HUES64 (cell line): ENCODE results near the gene NRIP1.

ENCODE experiments used
- H3K27ac ChIP-seq: 2 replicates; pipeline ENCODE4 v1.7.0; 2013; ENCODE audit warnings: low read depth, low read length, inconsistent platforms
- H3K27me3 ChIP-seq: 2 replicates; pipeline ENCODE4 v1.6.1; 2013; ENCODE audit warnings: mild to moderate bottlenecking, low read length; ENCODE audit not compliant: insufficient read depth
- H3K36me3 ChIP-seq: 2 replicates; pipeline ENCODE4 v1.6.1; 2013; ENCODE audit warnings: mild to moderate bottlenecking, low read length; ENCODE audit not compliant: insufficient read depth
- H3K4me1 ChIP-seq: 2 replicates; pipeline ENCODE4 v1.6.1; 2013; ENCODE audit warnings: mild to moderate bottlenecking, low read length, moderate library complexity; ENCODE audit not compliant: insufficient read depth
- H3K4me3 ChIP-seq: 2 replicates; pipeline ENCODE4 v1.5.1; 2013; ENCODE audit warnings: mild to moderate bottlenecking, low read length, moderate library complexity
- H3K9ac ChIP-seq: 2 replicates; pipeline ENCODE4 v1.6.1; 2013; ENCODE audit warnings: mild to moderate bottlenecking, low read depth, low read length
- H3K9me3 ChIP-seq: 2 replicates; pipeline ENCODE4 v1.6.1; 2013; ENCODE audit warnings: low read depth, low read length; ENCODE audit not compliant: insufficient read depth
- WGBS: fragments of 150-250, 120-280 bp; methylation state at CpG from one replicate; pipeline ENCODE4 v1.1.7; 2013; ENCODE audit warnings: missing lambda C conversion rate; 5-methylcytosine and 5-hydroxymethylcytosine counted together

NRIP1 gene

GRCh38 chr21:15004721-15005370 lies 60.0 kb downstream of the NRIP1 start:
- no peak overlapping the region; the same call in 1 of the 2 replicates for H3K27ac ChIP-seq

DNA sequence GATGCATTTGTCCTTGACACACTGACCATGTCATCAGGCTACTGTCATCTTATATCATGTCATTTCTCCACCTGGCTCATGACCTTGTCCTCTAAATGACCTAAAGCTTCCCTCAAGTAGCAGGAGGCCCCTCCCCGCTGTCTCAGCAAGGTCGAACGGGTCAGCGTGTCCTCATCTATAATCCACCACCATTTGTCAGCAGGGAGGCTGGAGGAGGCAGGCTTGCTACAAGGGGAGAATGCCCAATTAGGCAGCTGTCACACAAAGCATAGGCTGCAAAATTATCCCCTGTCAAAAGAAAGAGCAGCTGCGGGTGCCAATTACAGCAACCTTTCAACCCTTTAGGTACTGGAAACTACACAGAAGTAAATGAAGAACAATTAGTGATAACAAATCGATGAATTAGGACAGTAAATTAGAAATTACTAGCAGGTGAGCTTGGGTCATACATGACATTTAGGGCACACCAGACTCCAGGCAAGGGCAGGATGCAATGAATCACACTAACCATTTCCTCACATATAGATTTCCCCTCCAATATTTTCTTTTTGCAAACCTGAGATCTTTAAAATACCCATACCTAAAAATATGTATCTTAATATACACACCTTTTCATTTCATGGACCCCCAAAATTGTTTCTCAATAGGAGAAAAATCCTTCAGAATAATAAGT lies 61.2 kb downstream of the NRIP1 start:
- Histone ChIP-seq H3K9ac (no peak overlapping the region), H3K4me1 (peaks cover 40% of the 10 kb centered on the region), H3K9me3 (no peaks in the 10 kb centered on the region), H3K27ac (no peak overlapping the region), H3K27me3 (peaks cover 65% of the 10 kb centered on the region), H3K36me3 (no peaks in the 10 kb centered on the region), H3K4me3 (no peak overlapping the region)
- 38% methylated on average over 6 of the region's 6 CpGs for WGBS

More at GRCh38 chr21:15004721-15005370, 60.0 kb downstream of the NRIP1 start:
- Histone ChIP-seq H3K36me3 (no peaks in the 10 kb centered on the region), H3K27me3 (peaks cover 66% of the 10 kb centered on the region), H3K9me3 (no peaks in the 10 kb centered on the region), H3K4me1 (peaks cover 40% of the 10 kb centered on the region), H3K9ac (no peak overlapping the region), H3K4me3 (no peak overlapping the region)
- WGBS, result no CpG with 5 or more reads among the region's 2 CpGs

GRCh38 chr21:15001857-15002606 lies 62.8 kb downstream of the NRIP1 start:
- Histone ChIP-seq H3K27ac (no peak overlapping the region), H3K4me1 (peaks cover 40% of the 10 kb centered on the region), H3K9me3 (no peaks in the 10 kb centered on the region), H3K36me3 (no peaks in the 10 kb centered on the region), H3K27me3 (peaks cover 49% of the 10 kb centered on the region), H3K9ac (no peak overlapping the region), H3K4me3 (no peak overlapping the region)
- 67% methylated on average over 15 of the region's 15 CpGs for WGBS

GRCh38 chr21:15001113-15001512 lies 63.7 kb downstream of the NRIP1 start:
- H3K9ac ChIP-seq, result no peak overlapping the region
- 91% methylated on average over 2 of the region's 2 CpGs for WGBS

GRCh38 chr21:15000081-15000480 lies 64.7 kb downstream of the NRIP1 start:
- Histone ChIP-seq H3K4me3 (no peak overlapping the region), H3K27me3 (peaks cover 35% of the 10 kb centered on the region), H3K9me3 (no peaks in the 10 kb centered on the region), H3K27ac (no peak overlapping the region), H3K9ac (no peak overlapping the region), H3K36me3 (no peaks in the 10 kb centered on the region), H3K4me1 (peaks cover 27% of the 10 kb centered on the region)
- WGBS, result 93% methylated on average over 1 of the region's 1 CpG

More at GRCh38 chr21:15001113-15001512, 63.7 kb downstream of the NRIP1 start:
- no peaks in the 10 kb centered on the region for H3K9me3 ChIP-seq
- no peak overlapping the region for H3K27ac ChIP-seq
- no peaks in the 10 kb centered on the region for H3K36me3 ChIP-seq
- peaks cover 36% of the 10 kb centered on the region for H3K4me1 ChIP-seq
- H3K4me3 ChIP-seq, result no peak overlapping the region
- peaks cover 40% of the 10 kb centered on the region for H3K27me3 ChIP-seq

DNA sequence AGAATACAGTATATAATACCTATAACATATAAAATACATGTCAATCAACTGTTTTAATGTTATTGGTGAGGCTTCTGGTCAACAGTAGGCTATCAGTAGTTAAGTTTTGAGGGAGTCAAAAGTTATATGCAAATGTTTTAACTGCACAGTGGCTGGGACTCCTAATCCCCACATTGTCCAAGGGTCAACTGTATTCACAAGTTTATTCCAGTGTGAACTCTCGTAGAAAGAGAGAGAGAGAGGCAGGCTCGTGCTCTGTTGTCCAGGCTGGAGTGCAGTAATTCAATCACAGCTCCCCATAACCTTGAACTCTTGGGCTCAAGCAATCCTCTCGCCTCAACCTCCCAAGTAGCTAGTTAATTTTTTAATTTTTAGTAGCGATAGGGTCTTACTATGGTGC lies 66.0 kb downstream of the NRIP1 start:
- 98% methylated on average over 4 of the region's 4 CpGs for WGBS
- no peak overlapping the region for H3K4me3 ChIP-seq
- no peaks in the 10 kb centered on the region for H3K9me3 ChIP-seq
- no peaks in the 10 kb centered on the region for H3K36me3 ChIP-seq
- no peak overlapping the region for H3K9ac ChIP-seq
- peaks cover 22% of the 10 kb centered on the region for H3K27me3 ChIP-seq
- H3K27ac ChIP-seq, result no peak overlapping the region
- peaks cover 25% of the 10 kb centered on the region for H3K4me1 ChIP-seq

DNA sequence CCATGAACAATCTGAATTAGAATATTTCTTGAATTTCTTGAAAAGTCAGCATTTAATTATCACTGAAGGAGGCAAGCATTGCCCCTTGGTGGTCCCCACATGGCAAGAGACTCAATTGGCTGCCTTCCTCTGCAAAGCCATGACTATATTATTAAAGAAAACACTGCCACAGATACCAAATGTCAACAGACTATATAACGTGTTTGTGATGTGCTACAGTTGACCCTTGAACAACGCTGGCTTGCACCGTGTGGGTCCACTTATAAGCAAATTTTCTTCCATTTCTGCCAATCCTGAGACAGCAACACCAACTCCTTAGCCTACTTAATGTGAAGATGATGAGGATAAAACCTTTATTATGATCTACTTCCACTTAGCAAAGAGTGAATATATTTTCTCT lies 66.5 kb downstream of the NRIP1 start:
- Histone ChIP-seq H3K9ac (no peak overlapping the region), H3K36me3 (no peaks in the 10 kb centered on the region), H3K27ac (no peak overlapping the region), H3K4me3 (no peak overlapping the region), H3K9me3 (no peaks in the 10 kb centered on the region), H3K4me1 (peaks cover 24% of the 10 kb centered on the region), H3K27me3 (peaks cover 17% of the 10 kb centered on the region)
- 98% methylated on average over 3 of the region's 3 CpGs for WGBS

DNA sequence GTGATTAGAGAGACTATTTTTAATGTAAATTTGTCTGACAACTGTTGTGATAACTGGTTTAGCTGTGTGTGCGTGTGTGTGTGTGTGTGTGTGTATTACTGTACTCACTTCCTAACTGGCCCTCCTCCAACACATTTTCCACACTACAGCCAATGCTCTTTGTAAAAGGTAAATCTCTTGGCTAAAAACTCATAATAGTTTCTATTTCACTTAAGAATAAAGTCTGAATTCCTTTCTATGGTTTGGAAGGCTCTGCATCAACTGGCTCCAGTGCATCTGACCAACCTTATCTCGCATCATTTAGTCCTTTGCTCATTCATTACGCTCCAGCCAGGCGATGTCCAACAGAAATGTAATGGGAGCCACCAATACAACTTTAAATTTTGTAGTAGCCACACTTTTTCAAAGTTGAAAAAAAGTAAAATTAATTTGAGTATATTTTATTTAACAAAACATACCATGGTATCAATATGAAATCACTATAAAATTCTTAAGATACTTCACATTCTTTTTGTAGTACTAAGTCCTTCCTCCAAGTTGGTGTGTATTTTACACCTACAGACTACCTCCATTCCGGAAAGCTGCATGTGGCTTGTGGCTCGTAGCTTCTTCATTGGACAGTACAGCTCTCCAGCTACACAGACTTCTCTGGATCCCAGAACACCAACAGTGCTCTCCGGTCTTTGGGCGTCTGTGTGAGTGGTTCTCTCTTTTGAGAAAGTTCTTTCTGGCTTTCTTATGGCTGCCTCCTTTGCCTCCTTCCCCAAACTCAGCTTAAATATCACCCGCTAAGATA lies 68.9 kb downstream of the NRIP1 start:
- Histone ChIP-seq H3K4me1 (peaks cover 6% of the 10 kb centered on the region; the same call in 1 of the 2 replicates), H3K9ac (no peak overlapping the region), H3K36me3 (no peaks in the 10 kb centered on the region), H3K9me3 (no peaks in the 10 kb centered on the region), H3K4me3 (no peak overlapping the region), H3K27ac (no peak overlapping the region), H3K27me3 (no peaks in the 10 kb centered on the region)
- WGBS, result 95% methylated on average over 8 of the region's 9 CpGs

DNA sequence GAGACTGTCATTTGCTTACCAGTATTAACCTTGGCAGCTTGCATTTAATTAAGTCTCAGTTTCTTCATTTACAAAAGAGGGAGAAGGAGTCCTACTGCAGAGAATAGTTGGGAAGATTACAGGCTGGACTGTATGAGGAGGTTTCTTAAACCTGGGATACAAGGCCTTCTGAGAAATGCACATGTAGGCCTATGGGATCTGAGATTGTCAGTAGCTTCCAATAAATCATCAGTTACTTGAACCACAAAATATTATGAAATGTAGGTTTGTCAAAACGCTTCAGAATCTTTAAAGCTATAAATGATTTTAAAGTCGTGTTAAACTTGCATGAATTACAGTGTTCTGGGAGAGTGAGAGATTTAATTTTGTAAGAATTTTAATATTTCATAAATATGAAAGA lies 69.6 kb downstream of the NRIP1 start:
- H3K4me1 ChIP-seq, result peaks cover 6% of the 10 kb centered on the region; the same call in 1 of the 2 replicates
- H3K36me3 ChIP-seq, result no peaks in the 10 kb centered on the region
- no peaks in the 10 kb centered on the region for H3K9me3 ChIP-seq
- WGBS, result 100% methylated on average over 2 of the region's 2 CpGs
- H3K9ac ChIP-seq, result no peak overlapping the region
- no peak overlapping the region for H3K27ac ChIP-seq
- 0 out of 2 replicates have a peak, but pooled peaks cover 3% of the 10 kb centered on the region for H3K27me3 ChIP-seq
- H3K4me3 ChIP-seq, result no peak overlapping the region

DNA sequence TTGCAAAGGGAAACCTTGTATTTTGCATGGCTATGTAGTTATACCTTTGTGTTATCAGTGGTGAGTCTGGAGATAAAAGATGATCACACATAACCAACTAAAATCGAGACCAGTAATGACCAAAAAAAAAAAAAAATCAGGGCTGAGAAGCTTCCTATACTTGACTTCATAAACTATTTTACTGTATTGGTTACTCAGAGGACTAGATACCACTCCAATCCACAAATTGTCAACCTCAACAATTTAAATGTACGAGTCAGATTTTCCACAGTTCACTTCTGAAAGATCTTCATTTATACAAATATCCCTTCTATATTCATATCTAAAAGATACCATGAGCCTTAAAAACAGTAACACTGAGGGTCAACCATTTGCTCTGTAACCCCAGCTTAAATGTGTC lies 71.7 kb downstream of the NRIP1 start:
- peaks cover 21% of the 10 kb centered on the region for H3K27me3 ChIP-seq
- no peak overlapping the region for H3K9ac ChIP-seq
- no peaks in the 10 kb centered on the region for H3K36me3 ChIP-seq
- H3K4me3 ChIP-seq, result no peak overlapping the region
- peaks cover 10% of the 10 kb centered on the region for H3K4me1 ChIP-seq
- H3K9me3 ChIP-seq, result no peaks in the 10 kb centered on the region
- WGBS, result 89% methylated on average over 2 of the region's 2 CpGs
- H3K27ac ChIP-seq, result no peak overlapping the region
